GM21717 (cell line): Measurements from ENCODE around the gene RBM42.
"Not testable (repeated sequence)": the region's sequence is repeated elsewhere in the genome, so short reads cannot be mapped to it uniquely, and the experiment has no call there.

Experiments used
- ATAC-seq: cut with Tn5 transposase; IDR thresholded peaks from one replicate; pipeline ENCODE4 v1.9.1; 2021; ENCODE audit warnings: mild to moderate bottlenecking, moderate library complexity; ENCODE audit not compliant: unreplicated experiment

Gene RBM42

GRCh38 chr19:35628565-35629331 is at the start of gene RBM42:
Gene RBM42, plus strand, starts transcription at chr19:35629036. Its CDS starts 118 bp downstream, at chr19:35629154.
- ATAC-seq: peak; percentile 86

GRCh38 chr19:35582760-35583159 is 46.1 kb upstream of the RBM42 start:
- no peak for ATAC-seq

GRCh38 chr19:35585848-35586247 is 43.0 kb upstream of the RBM42 start, which contains the start of gene PMIS2:
Gene PMIS2, plus strand, starts transcription at chr19:35586173. Its CDS starts 87 bp downstream, at chr19:35586260.
- ATAC-seq: no peak

GRCh38 chr19:35587321-35587720 is 41.5 kb upstream of the RBM42 start:
- no peak for ATAC-seq

- no peak for ATAC-seq
Observed at GRCh38 chr19:35590875-35591274, 38.0 kb upstream of the RBM42 start.

GRCh38 chr19:35592226-35592625 is 36.6 kb upstream of the RBM42 start:
- no peak for ATAC-seq

GRCh38 chr19:35595026-35595425 is 33.8 kb upstream of the RBM42 start:
- not testable (repeated sequence) for ATAC-seq

GRCh38 chr19:35595928-35596327 is 32.9 kb upstream of the RBM42 start:
- no peak for ATAC-seq

- ATAC-seq: no peak
Observed at GRCh38 chr19:35596366-35596999, 32.4 kb upstream of the RBM42 start.

GRCh38 chr19:35601971-35602370 is 26.9 kb upstream of the RBM42 start:
- ATAC-seq: no peak

- ATAC-seq: not testable (repeated sequence)
Observed at GRCh38 chr19:35604436-35604835, 24.4 kb upstream of the RBM42 start.

- not testable (repeated sequence) for ATAC-seq
Observed at GRCh38 chr19:35607170-35607569, 21.7 kb upstream of the RBM42 start.

- no peak for ATAC-seq
Observed at GRCh38 chr19:35607661-35608060, 21.2 kb upstream of the RBM42 start.

GRCh38 chr19:35608251-35608650 is 20.6 kb upstream of the RBM42 start:
- ATAC-seq: no peak

GRCh38 chr19:35609851-35610353 is 18.9 kb upstream of the RBM42 start:
- ATAC-seq: no peak

GRCh38 chr19:35612224-35612558 is 16.6 kb upstream of the RBM42 start:
- no peak for ATAC-seq

GRCh38 chr19:35612559-35613321 is 16.1 kb upstream of the RBM42 start, which contains the start of gene HAUS5:
Gene HAUS5, plus strand, starts transcription at chr19:35612735. Its CDS starts 60 bp downstream, at chr19:35612795.
- ATAC-seq: peak; percentile 64

- no peak for ATAC-seq
Observed at GRCh38 chr19:35613574-35613973, 15.3 kb upstream of the RBM42 start.

GRCh38 chr19:35615036-35615435 is 13.8 kb upstream of the RBM42 start:
- no peak for ATAC-seq

- no peak for ATAC-seq
Observed at GRCh38 chr19:35618857-35619256, 10.0 kb upstream of the RBM42 start.

- ATAC-seq: no peak
Observed at GRCh38 chr19:35619290-35619923, 9.4 kb upstream of the RBM42 start.
